Measurements from ENCODE around the gene B4GALT4.

DNA sequence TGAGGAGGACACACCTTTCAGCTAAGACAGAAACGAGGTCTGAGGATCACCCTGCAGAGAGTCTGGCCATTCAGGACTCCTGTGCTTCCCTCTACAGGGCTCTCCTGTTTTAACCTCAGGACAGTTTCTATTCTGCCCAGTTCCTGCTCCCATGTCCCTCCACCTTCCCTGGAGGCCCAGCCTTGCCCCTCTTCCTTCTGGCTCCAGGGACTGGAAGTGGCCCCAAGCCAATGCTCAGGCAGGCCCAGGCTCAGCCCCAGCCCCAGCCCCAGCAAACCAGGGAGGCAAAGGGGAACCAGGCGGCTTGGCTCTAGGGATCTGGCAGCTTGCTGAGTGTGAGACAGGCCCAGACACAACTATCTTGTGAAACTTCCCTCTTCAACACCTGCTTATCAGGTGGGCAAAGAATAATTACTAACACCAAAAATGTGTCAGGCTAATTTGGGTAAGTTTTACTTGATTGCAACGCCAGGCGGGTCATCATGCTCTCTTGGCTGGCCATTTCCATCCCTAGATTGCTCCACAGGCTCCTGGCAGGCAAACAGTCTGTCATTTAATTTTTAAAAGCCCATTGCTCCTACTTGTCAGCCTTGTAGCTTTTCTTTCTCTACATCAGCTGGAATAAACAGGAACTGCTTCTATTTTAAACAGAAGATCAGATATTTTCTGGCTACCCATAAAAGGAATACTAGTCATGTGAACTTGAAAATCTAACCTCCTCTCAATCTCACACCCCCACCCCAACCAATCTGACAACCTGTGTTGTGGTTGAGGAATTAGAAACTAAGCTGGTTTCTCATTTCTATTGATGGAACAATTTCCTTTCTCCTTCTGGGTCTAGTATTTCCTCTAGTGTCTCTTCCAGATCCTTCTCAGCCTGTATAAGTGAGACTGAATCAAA lies 33.8 kb downstream of the B4GALT4 start:
- TF ChIP-seq FOXM1 (IDR thresholded peaks at IDR 0.05; ENCODE audit: borderline replicate concordance) (no peak), TARDBP (IDR thresholded peaks at IDR 0.05) (no peak), SP1 (IDR thresholded peaks at IDR 0.05) (no peak)

All from HEK293T (cell line).